Nephron (organoid): Measurements from ENCODE around the gene OTOR.

ENCODE experiments used
- H3K27ac Mint-ChIP-seq, 3 experiments: 2 replicates each; pipeline ENCODE4 v1.8.0; 2020; ENCODE audit warnings: mixed read lengths in 3 of 3, mild to moderate bottlenecking in 2 of 3, moderate library complexity in 1 of 3
- H3K27me3 Mint-ChIP-seq: 2 replicates; pipeline ENCODE4 v1.8.0; 2021; ENCODE audit warnings: low read depth, mild to moderate bottlenecking, moderate library complexity, mixed read lengths
- H3K36me3 Mint-ChIP-seq: 2 replicates; pipeline ENCODE4 v1.8.0; 2020; ENCODE audit warnings: low read depth, mixed read lengths
- H3K4me1 Mint-ChIP-seq: 2 replicates; pipeline ENCODE4 v1.8.0; 2020; ENCODE audit warnings: mixed read lengths
- H3K4me3 Mint-ChIP-seq, 3 experiments: 2 replicates each; pipeline ENCODE4 v1.8.0; 2020; ENCODE audit warnings: mild to moderate bottlenecking in 3 of 3, mixed read lengths in 3 of 3, moderate library complexity in 2 of 3
- H3K9me3 Mint-ChIP-seq: 2 replicates; pipeline ENCODE4 v1.8.0; 2020; ENCODE audit warnings: mixed read lengths
- TF ChIP-seq, protein P1 (sequence below), 3 experiments: fragments of 200-600 bp; sonication (generic); IDR thresholded peaks; one replicate each; pipeline ENCODE4 v1.5.0; 2021; ENCODE audit warnings: antibody characterized with exemption in 3 of 3; ENCODE audit not compliant: unreplicated experiment in 3 of 3

The OTOR gene

DNA sequence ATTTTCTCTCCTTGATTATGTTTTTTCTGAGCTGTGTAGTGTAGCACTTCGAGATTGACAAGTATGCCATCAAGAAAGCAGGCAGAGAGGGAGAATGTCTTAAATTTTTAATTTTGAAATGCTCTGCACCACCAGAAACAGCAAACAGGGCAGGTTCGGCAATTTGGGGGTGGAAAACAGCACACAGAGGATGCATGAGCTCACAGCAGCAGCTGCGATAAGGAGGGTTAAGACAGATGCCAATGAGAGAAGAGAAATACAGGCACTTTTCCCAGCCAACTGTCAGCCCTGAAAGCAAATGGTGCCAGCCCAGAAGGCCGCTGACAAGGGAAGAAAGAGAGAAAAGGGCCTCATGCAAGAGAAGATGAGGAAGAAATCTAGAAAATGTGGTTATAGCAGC, 33.4 kb upstream of the OTOR start:
- TF ChIP-seq, protein P1, sequence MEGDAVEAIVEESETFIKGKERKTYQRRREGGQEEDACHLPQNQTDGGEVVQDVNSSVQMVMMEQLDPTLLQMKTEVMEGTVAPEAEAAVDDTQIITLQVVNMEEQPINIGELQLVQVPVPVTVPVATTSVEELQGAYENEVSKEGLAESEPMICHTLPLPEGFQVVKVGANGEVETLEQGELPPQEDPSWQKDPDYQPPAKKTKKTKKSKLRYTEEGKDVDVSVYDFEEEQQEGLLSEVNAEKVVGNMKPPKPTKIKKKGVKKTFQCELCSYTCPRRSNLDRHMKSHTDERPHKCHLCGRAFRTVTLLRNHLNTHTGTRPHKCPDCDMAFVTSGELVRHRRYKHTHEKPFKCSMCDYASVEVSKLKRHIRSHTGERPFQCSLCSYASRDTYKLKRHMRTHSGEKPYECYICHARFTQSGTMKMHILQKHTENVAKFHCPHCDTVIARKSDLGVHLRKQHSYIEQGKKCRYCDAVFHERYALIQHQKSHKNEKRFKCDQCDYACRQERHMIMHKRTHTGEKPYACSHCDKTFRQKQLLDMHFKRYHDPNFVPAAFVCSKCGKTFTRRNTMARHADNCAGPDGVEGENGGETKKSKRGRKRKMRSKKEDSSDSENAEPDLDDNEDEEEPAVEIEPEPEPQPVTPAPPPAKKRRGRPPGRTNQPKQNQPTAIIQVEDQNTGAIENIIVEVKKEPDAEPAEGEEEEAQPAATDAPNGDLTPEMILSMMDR (IDR thresholded peaks at IDR 0.05; ENCODE audit: unreplicated experiment in 3 of 3), result no peak
- H3K4me1 Mint-ChIP-seq, result peaks cover 51% of the 10 kb centered on the region
- no peaks in the 10 kb centered on the region for H3K9me3 Mint-ChIP-seq
- H3K27me3 Mint-ChIP-seq, result peaks cover 7% of the 10 kb centered on the region
- no peaks in the 10 kb centered on the region for H3K36me3 Mint-ChIP-seq
- peak overlapping the region; percentile 63 to 75 (median 72) for H3K27ac Mint-ChIP-seq
- peak overlapping the region in 2 of 3 experiments; percentile 0 to 37 for H3K4me3 Mint-ChIP-seq

DNA sequence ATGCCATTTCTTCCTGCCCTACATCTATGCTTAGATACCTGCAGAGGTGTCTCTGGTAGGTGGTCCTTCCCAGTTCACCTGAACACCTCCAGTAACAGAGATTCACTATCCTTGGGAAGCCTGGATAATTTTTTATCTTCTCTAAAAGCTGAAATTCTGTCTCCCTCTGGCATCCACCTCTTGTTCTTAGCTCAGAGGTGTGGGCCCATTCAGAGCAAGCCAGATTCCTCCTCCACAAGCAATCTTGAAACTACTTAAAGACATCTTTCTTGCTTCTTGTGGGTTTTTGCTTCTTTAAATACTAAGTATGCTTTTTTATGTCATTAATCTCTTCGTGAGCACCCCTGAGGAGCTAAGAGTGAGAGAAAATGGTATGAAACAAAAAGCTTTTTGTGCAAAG, 28.7 kb upstream of the OTOR start:
- no peaks in the 10 kb centered on the region for H3K9me3 Mint-ChIP-seq
- peaks cover 20% of the 10 kb centered on the region for H3K27me3 Mint-ChIP-seq
- TF ChIP-seq, protein P1 (IDR thresholded peaks at IDR 0.05; ENCODE audit: unreplicated experiment in 3 of 3), result no peak
- H3K4me1 Mint-ChIP-seq, result peaks cover 19% of the 10 kb centered on the region
- no peak overlapping the region for H3K4me3 Mint-ChIP-seq
- H3K36me3 Mint-ChIP-seq, result no peaks in the 10 kb centered on the region
- H3K27ac Mint-ChIP-seq, result no peak overlapping the region

DNA sequence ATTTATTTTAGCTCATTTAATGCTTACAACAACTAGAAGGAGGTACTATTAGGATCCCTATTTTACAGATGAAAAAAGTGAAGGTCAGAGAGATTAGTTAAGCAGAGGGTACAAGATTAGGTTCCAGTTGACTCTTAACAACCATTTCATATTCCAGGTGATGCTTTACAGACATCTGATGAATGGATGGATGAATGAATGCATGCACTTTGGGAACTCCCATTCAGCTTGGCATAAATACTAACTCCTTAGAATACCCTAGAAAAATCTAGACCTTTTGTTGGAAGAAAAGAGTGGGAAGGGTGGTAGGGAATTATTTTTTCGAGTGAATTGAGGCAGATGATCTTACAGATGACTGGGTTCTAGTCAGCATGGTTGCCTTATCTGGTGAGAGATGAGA, 19.1 kb upstream of the OTOR start:
- Mint-ChIP-seq H3K27ac (peak overlapping the region; percentile 97 to 99 (median 98)), H3K4me3 (peak overlapping the region; percentile 99 to 100 (median 99)), H3K9me3 (no peaks in the 10 kb centered on the region), H3K36me3 (peaks cover 25% of the 10 kb centered on the region), H3K27me3 (peaks cover 16% of the 10 kb centered on the region), H3K4me1 (peaks cover 20% of the 10 kb centered on the region)
- TF ChIP-seq, protein P1 (IDR thresholded peaks at IDR 0.05; ENCODE audit: unreplicated experiment in 3 of 3), result no peak

DNA sequence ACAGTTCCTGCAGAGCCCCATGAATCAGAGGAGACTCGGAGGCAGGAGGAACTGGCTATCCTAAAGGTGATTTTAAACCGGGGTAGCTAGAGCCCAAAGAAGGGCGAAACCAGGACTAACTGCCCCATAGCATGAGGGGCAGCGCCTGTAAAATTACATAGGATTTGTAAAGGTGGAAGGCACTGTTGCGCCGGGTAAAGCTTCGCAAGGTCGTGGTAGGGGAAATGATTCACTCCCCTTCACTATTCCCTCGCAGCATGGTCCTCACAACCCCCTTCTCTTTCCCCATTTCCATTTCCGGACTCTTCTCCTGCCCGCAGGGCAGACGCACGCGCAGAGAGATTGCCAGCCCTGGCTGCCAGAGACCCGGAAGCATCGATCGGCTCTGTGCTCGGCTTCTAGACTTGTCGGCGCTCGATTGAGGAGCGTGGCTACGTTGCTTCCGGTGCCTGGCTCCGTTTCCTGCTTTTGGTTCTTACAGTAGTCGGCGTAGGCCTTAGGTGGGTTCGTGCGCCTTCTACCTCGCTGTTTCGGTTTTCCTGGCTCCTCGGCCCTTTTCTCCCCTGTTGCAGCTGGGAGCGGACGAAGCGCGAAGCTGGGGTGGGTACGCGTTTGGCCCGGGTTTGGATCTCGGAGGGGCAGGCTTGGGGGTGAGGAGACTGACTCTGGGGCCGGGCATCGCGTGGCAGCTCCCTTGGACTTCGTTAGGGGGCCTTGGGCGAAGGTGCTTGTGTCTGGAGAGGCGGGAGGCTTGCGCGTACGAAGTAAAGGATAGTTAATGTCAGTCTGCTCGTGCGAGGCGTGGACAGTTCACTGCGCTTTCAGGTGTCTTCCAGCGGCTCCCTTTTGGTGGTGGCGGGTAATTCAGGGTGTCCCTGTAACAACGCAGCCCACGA, 18.3 kb upstream of the OTOR start, which contains the start of gene SNRPB2:
SNRPB2 (plus strand) TSS at position 462 of the 896 bp plus-strand sequence. CDS start 1,677 bp downstream, outside the sequence.
- TF ChIP-seq, protein P1 (IDR thresholded peaks at IDR 0.05; ENCODE audit: unreplicated experiment in 3 of 3), result no peak
- H3K9me3 Mint-ChIP-seq, result no peaks in the 10 kb centered on the region

DNA sequence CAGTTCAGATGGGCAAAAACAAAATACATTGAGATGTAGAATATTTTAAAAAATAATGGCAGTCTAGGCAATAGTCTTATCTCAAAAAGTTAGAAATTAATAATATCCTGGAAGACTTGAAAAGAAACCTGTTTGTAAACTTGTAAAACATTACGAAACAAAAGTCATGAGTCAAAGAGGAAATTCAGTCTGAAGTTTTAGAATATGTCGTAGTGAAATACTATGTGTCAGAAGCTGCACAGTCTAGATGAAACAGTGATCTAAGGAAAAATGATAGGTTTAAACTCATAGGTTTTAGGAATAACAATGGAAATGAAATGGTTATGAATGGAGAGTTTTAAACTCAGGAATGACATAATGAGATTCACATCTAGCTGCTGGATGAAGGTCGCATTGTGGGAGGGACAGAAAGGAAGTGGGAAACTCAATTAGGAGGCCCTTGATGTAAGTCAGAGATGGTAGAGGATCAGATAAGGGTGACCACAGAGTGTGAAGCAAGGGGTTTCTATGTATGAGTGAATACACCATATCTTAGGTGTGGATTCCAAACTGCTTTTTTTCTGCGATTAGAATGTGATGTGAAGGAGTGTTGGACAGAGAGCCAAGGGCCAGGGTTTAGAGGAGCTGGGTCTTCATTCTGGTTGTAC, 15.5 kb upstream of the OTOR start:
- peaks cover 6% of the 10 kb centered on the region for H3K27me3 Mint-ChIP-seq
- H3K9me3 Mint-ChIP-seq, result no peaks in the 10 kb centered on the region
- peaks cover 58% of the 10 kb centered on the region for H3K36me3 Mint-ChIP-seq
- TF ChIP-seq, protein P1 (IDR thresholded peaks at IDR 0.05; ENCODE audit: unreplicated experiment in 3 of 3), result no peak
- H3K4me1 Mint-ChIP-seq, result peaks cover 20% of the 10 kb centered on the region
- H3K27ac Mint-ChIP-seq, result no peak overlapping the region
- H3K4me3 Mint-ChIP-seq, result peak overlapping the region in 2 of 3 experiments; percentile 17 to 19

More for the DNA sequence above, 18.3 kb upstream of the OTOR start, which contains the start of gene SNRPB2:
- Mint-ChIP-seq H3K36me3 (peaks cover 33% of the 10 kb centered on the region), H3K27ac (peak within 1 kb of the TSS; percentile 97 to 99 (median 98)), H3K4me1 (peaks cover 20% of the 10 kb centered on the region), H3K27me3 (peaks cover 15% of the 10 kb centered on the region), H3K4me3 (peak within 1 kb of the TSS; percentile 99 to 100 (median 99))
